OCI-LY7 (cell line): ENCODE measurements around the gene DEPDC1B.

ENCODE experiments used
- CTCF ChIP-seq: fragments of 200-600 bp; sonication (generic); conservative IDR thresholded peaks from 2 replicates; pipeline ENCODE4 v1.5.1; 2014; ENCODE audit warnings: mild to moderate bottlenecking, antibody characterized with exemption, low read length, moderate library complexity, mixed read lengths
- EZH2phosphoT487 ChIP-seq: fragments of 200-600 bp; sonication (generic); IDR thresholded peaks from 2 replicates; pipeline ENCODE4 v1.6.1; 2018; ENCODE audit warnings: low read depth, borderline replicate concordance, mild to moderate bottlenecking, mixed run types, antibody characterized with exemption, low read length, moderate library complexity, mixed read lengths

- TF ChIP-seq CTCF (no peak), EZH2phosphoT487 (no peak)
Measured at GRCh38 chr5:60630179-60630578, 69.8 kb downstream of the DEPDC1B start.
